ENCODE results near the gene KANK3. TPM values are rescaled to one million over a fixed set of nuclear protein-coding genes. Genes with fewer than 3 reads are reported as not detected.
"Not testable (repeated sequence)": the region's sequence is repeated elsewhere in the genome, so short reads cannot be mapped to it uniquely, and the experiment has no call there.

The KANK3 gene
- total RNA-seq, 2 experiments from 2014 or later, result 0.47 to 0.64 TPM

- peak overlapping the region; percentile 95 for H3K27ac Mint-ChIP-seq
- H3K4me1 Mint-ChIP-seq, result peaks cover 25% of the 10 kb centered on the region
- H3K4me3 Mint-ChIP-seq, result peak overlapping the region; percentile 97
- no peaks in the 10 kb centered on the region for H3K27me3 Mint-ChIP-seq
- peaks cover 47% of the 10 kb centered on the region for H3K36me3 Mint-ChIP-seq
- H3K9me3 Mint-ChIP-seq, result no peaks in the 10 kb centered on the region
- peak; percentile 26 for DNase-seq
Measured at GRCh38 chr19:8320564-8321066, 22.4 kb downstream of the KANK3 start.

DNA sequence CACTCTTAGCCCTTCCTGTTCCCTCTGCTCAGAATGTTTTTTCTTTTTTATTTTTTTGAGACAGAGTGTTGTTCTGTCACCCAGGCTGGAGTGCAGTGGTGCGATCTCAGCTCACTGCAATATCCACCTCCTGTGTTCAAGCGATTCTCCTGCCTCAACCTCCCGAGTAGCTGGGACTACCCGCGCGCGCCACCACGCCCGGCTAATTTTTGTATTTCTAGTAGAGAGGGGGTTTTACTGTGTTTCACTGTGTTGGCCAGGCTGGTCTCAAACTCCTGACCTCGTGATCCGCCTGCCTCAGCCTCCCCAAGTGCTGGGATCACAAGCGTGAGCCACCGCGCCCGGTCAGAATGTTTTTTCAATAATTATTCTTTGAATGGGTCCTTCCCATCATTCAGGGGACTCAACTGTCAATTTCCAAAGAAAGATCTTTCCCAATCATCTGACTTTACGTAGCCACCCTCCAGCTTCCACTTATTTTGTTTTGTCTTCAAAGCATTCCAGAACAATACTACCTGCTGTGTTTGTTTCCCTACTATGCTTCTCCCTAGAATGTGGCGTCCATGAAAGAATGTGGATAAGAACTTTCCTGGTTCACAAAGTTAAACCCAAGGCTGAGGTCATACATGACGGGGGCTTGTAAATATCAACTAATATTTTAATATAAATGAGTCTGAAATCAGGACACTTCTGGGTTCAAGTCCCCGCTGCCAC is 23.1 kb downstream of the KANK3 start:
- Mint-ChIP-seq H3K9me3 (no peaks in the 10 kb centered on the region), H3K27me3 (no peaks in the 10 kb centered on the region), H3K36me3 (peaks cover 50% of the 10 kb centered on the region), H3K4me1 (peaks cover 23% of the 10 kb centered on the region), H3K4me3 (peak overlapping the region; percentile 97), H3K27ac (peak overlapping the region; percentile 95)
- DNase-seq, result no peak

DNA sequence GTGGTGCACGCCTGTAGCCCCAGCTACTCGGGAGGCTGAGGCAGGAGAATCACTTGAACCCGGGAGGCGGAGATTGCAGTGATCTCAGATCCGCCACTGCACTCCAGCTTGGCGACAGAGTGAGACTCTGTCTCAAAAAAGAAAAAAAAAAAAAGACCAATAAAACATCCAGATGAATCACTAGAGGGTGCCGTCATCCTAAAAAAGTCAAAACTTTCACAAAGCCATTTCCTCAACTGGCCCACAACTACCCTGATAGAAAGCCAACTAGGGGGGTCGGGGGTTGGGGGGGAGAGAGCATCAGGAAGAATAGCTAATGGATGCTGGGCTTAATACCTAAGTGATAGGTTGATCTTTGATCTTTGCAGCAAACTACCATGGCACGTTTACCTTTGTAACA is 24.2 kb downstream of the KANK3 start:
- not testable (repeated sequence) for DNase-seq, H3K9me3 Mint-ChIP-seq, H3K27me3 Mint-ChIP-seq
- peaks cover 20% of the 10 kb centered on the region for H3K4me1 Mint-ChIP-seq
- peaks cover 53% of the 10 kb centered on the region for H3K36me3 Mint-ChIP-seq
- H3K27ac Mint-ChIP-seq, result peak overlapping the region; percentile 45
- peak overlapping the region; percentile 10 for H3K4me3 Mint-ChIP-seq

DNA sequence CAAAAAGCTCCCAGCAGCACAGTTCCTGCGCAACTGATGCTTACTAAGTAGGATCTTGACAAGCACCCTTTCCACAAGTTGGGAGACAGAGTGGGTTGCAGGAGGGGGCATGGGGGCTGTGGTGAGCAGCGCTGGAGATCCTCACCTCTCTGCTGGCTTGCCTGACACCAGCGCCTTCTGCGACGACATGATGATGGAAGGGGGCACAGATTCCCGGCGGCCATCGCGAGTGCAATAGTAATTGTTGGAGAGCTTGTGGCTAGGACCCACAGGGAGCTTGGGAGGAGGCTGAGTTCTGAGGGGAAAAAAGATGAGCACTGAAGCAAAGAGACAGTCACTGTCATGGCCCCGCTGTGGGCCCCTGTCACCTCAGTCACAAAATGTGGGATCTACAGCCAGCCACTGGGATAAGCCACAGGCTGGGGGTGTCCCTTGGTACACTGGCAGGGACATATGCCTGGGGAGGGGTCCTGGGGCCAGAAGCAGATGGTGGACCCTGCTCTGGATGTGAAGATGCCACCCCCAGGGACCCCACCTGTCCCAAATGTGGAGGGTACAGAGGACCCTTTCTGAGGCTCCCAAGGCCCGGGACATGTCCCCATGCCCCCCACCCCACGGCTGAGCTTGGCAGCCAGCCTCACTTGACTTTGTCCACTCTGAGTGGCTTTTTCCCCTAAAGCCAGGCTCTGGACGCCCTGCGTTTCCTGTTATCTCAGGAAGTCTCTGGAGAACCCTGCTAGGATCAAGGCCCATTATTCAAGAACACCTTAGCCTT is 26.5 kb downstream of the KANK3 start:
- H3K27me3 Mint-ChIP-seq, result no peaks in the 10 kb centered on the region
- peak overlapping the region; percentile 29 for H3K27ac Mint-ChIP-seq
- H3K4me3 Mint-ChIP-seq, result no peak overlapping the region
- DNase-seq, result no peak
- H3K4me1 Mint-ChIP-seq, result peaks cover 11% of the 10 kb centered on the region
- peaks cover 31% of the 10 kb centered on the region for H3K36me3 Mint-ChIP-seq
- H3K9me3 Mint-ChIP-seq, result no peaks in the 10 kb centered on the region

DNA sequence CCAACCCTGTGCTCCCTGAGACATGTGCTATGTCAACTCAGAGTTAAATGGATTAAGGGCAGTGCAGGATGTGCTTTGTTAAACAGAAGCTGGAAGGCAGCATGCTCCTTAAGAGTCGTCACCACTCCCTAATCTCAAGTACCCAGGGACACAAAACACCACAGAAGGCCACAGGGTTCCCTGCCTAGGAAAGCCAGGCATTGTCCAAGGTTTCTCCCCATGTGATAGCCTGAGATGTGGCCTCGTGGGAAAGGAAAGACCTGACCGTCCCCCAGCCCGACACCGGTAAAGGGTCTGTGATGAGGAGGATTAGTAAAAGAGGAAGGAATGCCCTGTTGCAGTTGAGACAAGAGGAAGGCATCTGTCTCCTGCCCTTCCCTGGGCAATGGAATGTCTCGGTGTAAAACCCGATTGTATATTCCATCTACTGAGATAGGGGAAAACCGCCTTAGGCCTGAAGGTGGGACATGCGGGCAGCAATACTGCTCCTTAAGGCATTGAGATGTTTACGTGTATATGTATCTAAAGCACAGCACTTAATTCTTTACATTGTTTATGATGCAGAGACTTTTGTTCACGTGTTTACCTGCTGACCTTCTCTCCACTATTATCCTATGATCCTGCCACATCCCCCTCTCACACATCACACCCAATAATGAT is 28.0 kb downstream of the KANK3 start:
- not testable (repeated sequence) for H3K27me3 Mint-ChIP-seq, DNase-seq, H3K9me3 Mint-ChIP-seq, H3K4me3 Mint-ChIP-seq
- H3K4me1 Mint-ChIP-seq, result peaks cover 10% of the 10 kb centered on the region
- H3K36me3 Mint-ChIP-seq, result peaks cover 26% of the 10 kb centered on the region
- H3K27ac Mint-ChIP-seq, result peak overlapping the region; percentile 60

- Mint-ChIP-seq H3K36me3 (peaks cover 35% of the 10 kb centered on the region), H3K27me3 (no peaks in the 10 kb centered on the region), H3K9me3 (no peaks in the 10 kb centered on the region), H3K4me3 (no peak overlapping the region), H3K4me1 (peaks cover 23% of the 10 kb centered on the region), H3K27ac (no peak overlapping the region)
- DNase-seq, result no peak
Measured at GRCh38 chr19:8311461-8312260, 31.4 kb downstream of the KANK3 start.

- Mint-ChIP-seq H3K36me3 (peaks cover 33% of the 10 kb centered on the region), H3K4me3 (no peak overlapping the region), H3K9me3 (no peaks in the 10 kb centered on the region), H3K4me1 (peaks cover 30% of the 10 kb centered on the region), H3K27ac (no peak overlapping the region), H3K27me3 (no peaks in the 10 kb centered on the region)
- DNase-seq, result no peak
Measured at GRCh38 chr19:8310342-8311055, 32.6 kb downstream of the KANK3 start.

DNA sequence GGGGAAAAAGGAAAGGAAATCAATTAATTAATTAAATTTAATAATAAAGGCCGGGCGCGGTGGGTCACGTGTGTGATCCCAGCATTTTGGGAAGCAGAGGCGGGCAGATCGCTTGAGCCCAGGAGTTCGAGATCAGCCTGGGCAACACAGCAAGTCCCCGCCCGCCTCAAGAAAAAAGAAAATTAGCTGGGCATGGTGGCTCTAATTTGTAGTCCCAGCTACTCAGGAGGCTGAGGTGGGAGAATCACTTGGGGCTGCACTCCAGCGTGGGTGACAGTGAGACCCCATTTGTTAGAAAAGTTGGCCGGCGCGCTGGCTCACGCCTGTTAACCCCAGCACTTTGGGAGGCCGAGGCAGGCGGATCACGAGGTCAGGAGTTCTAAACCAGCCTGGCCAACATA is 34.2 kb downstream of the KANK3 start:
- no peak for DNase-seq

DNA sequence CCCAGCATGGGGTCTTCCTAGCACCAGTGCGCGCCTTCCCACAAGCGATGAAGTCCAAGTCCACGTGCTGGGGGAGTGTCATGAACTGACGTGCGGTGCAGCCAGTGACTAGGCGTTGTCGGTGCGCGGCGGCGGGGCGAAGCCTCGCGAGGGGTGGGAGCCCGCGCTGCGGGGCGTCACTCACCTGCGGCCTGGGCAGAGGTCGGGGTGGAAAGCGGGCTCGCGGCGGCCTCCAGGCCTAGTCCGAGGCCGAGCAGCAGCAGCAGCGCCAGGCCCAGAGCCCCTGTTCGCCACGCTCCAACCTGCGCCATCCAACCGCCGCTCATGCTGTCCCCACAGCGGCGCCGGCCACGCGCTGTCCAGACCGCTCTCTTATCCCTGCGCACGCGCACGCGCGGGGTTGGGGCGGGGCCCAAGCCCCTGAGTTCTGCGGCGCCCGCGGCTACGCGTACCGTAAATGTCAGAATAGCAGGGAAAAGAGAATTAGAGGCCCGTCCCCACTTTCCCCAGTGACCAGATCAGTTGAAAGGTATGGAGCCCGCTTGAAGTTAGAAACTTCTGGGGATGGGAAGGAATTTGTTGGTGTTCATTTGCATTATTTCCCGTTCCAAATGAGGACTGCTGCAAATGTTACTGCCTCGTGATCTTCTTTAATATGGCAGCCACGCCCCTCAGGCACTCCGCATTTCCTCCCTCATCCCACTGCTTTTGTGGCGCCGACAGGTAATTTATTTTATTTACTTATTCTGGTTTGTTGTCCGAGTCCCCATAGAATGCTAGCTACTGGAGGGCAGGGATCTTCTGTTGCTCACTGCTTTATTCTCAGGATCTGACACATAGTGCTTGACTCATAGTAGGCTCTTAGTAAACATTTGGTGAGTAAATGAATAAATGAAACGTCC is 34.8 kb downstream of the KANK3 start, which contains the start of gene CD320:
CD320 (minus strand) TSS at position 394 of the 902 bp plus-strand sequence; CDS start at position 326, 68 bp downstream.
- peak; percentile 91 for DNase-seq
- Mint-ChIP-seq H3K27ac (peak within 1 kb of the TSS; percentile 97), H3K4me1 (peaks cover 34% of the 10 kb centered on the region), H3K36me3 (peaks cover 32% of the 10 kb centered on the region), H3K4me3 (peak within 1 kb of the TSS; percentile 94), H3K27me3 (no peaks in the 10 kb centered on the region), H3K9me3 (no peaks in the 10 kb centered on the region)

More for the DNA sequence above, 34.2 kb downstream of the KANK3 start:
- peaks cover 34% of the 10 kb centered on the region for H3K4me1 Mint-ChIP-seq
- H3K27me3 Mint-ChIP-seq, result no peaks in the 10 kb centered on the region
- peaks cover 32% of the 10 kb centered on the region for H3K36me3 Mint-ChIP-seq
- peak overlapping the region; percentile 97 for H3K27ac Mint-ChIP-seq
- H3K4me3 Mint-ChIP-seq, result peak overlapping the region; percentile 94
- no peaks in the 10 kb centered on the region for H3K9me3 Mint-ChIP-seq

DNA sequence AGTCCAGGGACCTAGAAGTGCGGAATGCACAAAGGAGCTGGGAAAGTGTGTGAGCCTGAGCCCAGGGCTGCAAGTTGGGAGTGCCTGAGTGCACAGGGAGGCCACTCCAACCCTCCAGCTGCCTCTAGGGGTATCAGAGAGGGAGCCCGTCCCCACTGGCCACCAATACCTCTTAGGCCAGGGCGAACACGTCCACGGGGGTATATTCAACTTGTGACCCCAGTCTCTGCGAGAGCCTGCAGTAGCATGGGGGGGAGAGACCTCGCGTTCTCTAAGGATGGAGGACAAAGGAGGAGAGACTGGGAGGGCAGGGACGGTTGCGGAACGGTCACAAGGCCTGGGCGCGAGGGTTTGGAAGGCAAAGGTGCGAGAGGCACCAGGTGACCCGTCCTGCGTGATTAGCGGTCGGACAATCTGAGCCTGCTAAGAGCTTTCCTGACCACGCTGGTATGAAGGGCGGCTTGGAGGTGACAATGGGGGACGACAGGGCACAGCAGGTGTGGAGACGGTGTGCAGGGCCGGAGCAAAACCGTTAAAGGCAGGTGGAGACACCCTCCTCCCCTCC is 35.6 kb downstream of the KANK3 start:
- peaks cover 32% of the 10 kb centered on the region for H3K36me3 Mint-ChIP-seq
- H3K27ac Mint-ChIP-seq, result peak overlapping the region; percentile 97
- peaks cover 34% of the 10 kb centered on the region for H3K4me1 Mint-ChIP-seq
- no peak for DNase-seq
- peak overlapping the region; percentile 94 for H3K4me3 Mint-ChIP-seq
- H3K9me3 Mint-ChIP-seq, result no peaks in the 10 kb centered on the region
- no peaks in the 10 kb centered on the region for H3K27me3 Mint-ChIP-seq

GRCh38 chr19:8306235-8307054 is 36.6 kb downstream of the KANK3 start:
- no peak for DNase-seq
- Mint-ChIP-seq H3K4me1 (peaks cover 34% of the 10 kb centered on the region), H3K36me3 (peaks cover 32% of the 10 kb centered on the region), H3K27ac (peak overlapping the region; percentile 97), H3K9me3 (no peaks in the 10 kb centered on the region), H3K4me3 (peak overlapping the region; percentile 94), H3K27me3 (no peaks in the 10 kb centered on the region)

GRCh38 chr19:8305798-8306197 is 37.3 kb downstream of the KANK3 start:
- no peak for DNase-seq
- Mint-ChIP-seq H3K9me3 (no peaks in the 10 kb centered on the region), H3K4me3 (peak overlapping the region; percentile 94), H3K27me3 (no peaks in the 10 kb centered on the region), H3K4me1 (peaks cover 34% of the 10 kb centered on the region), H3K36me3 (peaks cover 28% of the 10 kb centered on the region), H3K27ac (peak overlapping the region; percentile 42)
